NCI-H446 treated with DMSO at 0.1 percent for 48 hours (cell line): ENCODE measurements around the gene SERP2.

Experiments used
- DNase-seq: peaks from one replicate; lab custom pipeline; 2025; lab: John Stamatoyannopoulos, UW

SERP2 gene

DNA sequence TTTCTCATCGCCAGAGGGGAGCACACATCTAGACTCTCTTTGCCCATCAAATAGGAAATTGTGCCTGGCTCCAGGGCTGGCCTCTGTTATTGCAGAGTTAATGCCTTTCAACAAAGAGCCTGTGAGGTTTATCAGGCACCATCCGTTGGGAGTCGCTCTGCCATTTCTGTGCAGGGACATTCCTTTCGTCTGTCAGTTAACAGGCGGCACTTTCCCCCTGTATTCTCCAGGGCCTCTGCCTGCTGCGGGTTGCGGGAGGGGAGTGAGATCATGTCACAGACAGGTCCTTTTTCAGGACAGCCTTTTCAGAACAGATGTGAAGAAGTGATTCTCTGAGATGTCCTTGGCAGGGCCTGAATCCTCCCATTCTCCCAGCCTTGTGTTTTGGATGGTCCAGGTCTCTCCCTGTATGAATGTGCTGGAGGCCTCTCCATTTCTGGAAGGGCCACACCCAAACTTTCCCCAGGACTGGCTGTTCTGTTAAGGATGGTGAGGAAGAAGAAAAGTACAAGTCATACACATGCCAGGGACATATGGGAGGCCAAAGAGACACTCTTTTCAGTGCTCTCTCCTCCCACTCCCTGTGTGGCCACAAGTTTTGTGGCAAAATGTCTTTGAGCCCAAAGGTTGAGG, 14.9 kb downstream of the SERP2 start:
- DNase-seq, result no peak

DNA sequence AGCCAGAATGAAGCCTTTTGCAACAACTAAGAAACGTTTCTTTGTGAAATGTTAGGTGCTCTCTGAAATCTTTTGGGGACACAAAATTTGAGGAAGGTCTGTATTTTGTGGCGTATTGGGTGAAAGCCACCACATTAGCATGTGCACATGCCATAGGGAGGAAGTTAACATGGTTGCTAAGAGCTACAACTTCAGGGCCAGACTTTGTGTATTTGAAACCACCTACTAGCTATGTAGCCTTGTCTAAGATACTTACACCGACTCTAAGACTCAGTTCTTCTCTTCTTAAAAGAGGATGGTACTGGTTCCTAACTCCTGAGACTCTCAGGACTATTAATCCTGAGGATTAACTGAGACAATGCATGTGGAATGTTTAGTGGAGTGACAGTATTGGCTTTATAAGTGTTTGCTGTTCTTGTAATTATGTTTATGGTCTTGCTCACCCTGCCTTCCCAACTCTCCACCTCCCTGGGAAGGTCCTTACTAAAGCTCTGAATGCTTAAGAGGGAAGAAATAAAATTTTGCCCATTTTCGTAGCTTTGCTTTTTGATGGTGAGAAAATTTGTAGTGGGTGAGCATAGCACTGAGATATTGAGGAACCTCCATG, 15.5 kb downstream of the SERP2 start:
- no peak for DNase-seq

DNA sequence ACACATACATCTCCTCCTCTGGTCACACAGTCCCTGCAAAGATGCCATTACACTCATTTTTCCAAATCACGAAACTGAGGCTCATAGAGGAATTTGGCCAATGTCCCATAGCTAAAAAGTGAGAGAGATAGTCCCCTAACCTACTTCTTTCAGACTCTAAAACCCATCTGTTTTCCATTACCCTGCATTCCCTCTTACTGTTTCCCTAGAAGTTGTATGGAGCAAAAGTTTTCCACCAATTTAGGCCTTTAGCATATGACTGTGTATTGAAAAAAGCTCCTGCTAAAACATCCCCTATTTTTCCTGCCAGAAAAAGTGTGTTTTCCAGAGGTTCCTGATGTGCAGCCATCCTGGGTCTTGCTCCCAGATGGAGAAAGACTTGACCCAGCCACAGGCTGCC, 16.3 kb downstream of the SERP2 start:
- no peak for DNase-seq

DNA sequence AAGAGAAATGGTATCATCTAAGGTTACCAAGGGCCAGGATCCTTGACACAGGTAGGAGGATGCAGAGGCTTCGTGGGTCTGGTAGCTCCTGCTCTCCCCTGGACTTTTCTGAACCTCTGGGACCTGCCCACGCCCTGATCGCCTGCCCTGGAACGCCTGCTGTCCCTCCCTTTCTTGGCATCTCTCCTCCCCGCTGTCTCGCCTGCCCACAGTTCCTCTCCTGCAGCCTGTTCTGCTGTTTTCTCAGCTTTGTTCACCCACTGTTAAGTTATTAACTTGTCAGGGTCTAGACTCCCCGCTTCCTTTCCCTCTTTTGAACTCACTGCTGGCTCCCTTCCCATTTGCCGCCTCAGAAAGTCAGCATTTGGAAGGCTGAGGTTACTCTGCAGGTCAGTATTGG, 19.8 kb downstream of the SERP2 start:
- DNase-seq, result no peak

DNA sequence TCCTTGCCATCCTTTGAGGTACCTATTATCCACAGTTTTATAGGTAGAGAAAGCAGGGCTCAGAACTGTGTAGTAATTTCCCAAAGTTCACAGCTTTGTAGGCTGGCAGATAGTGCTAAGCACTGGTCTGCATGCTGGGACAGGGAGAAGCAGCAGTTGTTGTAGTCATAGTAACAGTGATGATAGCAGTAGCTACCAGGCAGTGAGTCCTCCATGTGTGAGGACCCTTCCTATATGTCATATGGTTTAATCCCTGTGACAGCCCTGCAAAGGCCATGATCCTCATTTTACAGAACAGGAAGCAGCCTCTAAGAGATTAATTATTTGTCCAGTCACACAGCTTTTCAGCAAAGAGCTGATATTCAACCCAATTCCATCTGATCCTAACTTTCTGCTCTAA, 21.0 kb downstream of the SERP2 start:
- DNase-seq, result no peak

DNA sequence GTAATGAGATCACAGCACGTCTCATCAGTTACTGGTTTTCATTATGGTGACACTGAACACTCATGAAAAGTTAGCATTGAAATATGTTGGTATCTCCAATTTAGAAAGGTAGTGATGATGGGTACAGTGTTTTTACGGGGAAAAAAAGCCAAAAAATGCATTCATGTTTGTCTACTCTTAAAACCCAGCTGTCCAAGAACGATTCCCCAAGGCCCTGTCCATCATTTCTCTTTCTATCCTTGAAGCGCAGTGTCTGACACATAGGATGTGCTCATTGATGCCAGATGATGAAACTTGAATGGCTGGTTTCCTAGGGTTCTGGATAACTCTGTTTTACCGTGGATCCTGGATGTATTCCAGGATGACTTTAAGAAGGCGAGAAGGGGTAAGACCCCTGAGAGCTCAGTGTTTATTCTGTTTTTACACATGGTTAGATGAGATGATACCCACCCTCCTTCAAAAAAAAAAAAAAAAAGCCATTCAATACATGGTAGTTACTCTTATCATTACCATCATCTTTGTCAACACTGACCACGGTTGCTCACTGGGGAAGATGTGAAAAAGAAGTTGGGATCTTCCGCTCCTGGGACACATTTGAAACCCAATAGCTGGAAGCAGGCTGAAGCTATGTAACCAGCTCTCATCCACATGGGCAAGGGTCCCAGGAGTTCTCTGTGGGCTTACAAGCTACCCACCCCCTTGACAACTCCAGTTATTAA, 22.5 kb downstream of the SERP2 start:
- no peak for DNase-seq

DNA sequence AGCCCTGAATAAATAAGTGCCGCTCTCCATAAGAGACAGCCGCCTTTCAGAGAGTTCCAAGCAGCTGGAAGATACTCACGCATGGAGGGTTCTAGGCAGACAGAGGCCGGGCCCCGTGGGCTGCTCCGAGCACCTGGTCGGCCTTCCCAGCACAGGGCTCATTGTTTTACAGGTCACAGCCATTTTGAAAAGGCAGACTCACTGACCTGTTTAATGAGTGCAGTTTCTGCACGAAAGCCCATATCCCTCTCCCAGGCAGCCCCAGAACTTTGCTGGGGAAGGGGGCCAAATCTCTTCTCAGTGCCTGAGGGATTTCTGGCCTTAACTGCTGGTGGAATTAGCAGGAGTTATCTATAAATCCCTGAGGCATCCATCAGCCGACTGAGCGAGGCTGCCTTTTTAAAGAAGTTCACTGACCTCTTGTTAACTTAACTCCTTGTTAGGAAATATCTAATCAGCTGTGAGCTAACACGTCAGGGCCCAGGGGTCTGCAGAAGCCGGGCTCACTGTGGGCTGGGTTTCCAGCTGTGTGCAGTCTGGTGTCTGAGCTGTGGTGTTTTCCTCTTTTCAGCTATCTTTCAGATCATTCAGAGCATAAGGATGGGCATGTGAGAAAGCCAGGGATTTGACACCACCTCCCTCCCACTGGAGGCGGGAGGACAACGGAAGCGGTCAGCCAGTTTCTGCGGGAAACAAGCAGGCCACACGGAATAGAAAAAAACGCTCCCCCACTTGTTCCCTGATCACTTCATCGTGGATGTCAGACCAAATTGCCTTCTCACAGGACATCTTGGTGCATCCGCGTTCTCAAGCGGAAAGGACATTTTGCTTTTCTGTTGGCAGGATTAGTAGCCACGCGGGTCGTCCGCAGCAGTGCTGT, 23.3 kb downstream of the SERP2 start:
- DNase-seq, result no peak

DNA sequence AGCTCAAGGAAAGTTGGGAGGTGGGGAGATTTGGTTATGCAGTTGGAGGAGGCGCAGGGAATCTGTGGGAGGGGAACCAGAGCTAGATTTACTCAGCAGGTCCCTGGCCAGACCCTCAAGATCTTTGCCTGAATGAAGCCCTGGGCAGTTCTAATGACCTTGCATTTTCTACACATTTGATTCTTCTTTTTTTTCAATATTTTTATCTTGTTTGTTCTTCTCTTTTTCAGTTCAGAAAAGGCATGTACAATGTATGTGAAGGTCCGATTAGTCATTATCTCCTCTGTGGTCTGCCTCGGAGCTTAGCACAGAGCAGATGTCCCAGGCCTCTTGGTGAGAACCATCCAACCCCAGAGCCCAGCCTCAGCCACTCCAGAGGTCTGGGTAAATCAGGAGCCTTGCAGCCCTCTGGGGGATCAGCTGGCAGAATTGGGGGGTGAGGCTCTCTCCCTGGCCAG, 24.2 kb downstream of the SERP2 start:
- no peak for DNase-seq

DNA sequence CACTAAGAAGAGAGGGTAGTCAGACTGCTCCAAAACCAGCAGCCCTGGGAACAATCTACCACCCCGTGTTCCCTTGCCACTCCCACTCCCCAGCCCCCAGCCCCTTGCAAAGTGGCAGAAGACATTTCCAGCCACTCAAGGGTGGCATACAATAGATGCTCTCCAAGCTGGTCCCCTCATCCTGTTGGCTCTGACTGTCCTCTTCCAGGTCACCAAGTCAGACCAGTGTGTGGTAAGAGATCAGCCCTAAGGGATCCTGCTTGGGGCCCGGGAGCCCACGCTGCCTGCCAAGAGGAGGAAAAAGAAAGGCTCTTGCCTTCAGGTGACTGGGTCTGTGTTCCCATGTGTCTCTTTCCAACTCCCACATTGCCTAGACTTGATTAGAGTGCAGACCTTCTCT, 25.0 kb downstream of the SERP2 start:
- DNase-seq, result no peak

DNA sequence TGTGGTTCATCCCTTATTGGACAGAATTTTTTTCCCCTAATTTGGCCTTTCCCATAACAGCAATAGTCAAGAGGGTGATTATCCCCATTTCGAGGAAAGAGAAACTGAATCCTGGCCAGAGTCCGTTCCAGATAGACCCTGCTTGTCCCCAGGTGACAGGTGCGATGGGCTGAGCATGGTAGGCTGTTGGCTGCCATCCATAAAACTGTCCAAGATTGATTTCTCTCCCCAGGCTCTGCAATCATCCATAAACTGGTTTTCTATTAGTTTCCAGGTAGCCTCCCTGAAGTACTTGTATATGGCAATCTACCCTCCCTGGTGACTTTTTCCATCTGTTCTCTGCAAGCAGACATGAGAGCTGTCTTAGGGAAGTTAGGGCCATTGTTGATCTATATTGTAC, 25.4 kb downstream of the SERP2 start:
- no peak for DNase-seq

DNA sequence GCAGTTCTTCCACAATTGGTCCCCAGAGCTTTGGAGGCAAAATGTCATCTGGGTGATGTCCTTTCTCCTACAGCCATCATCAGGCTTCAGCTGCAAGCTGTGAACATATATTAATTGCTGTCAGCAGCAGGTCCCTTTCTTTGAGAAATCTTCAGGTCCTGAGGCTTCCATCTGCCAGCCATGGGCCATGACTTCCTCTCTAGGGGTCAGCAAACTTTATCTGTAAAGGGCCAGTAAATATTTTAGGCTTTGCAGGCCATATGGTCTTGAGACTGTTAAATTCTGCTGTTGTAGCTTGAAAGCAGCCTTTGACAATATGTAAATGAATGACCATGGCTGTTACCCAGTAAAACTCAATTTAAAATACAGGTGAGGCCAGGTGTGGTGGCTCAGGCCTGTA, 27.1 kb downstream of the SERP2 start:
- no peak for DNase-seq

DNA sequence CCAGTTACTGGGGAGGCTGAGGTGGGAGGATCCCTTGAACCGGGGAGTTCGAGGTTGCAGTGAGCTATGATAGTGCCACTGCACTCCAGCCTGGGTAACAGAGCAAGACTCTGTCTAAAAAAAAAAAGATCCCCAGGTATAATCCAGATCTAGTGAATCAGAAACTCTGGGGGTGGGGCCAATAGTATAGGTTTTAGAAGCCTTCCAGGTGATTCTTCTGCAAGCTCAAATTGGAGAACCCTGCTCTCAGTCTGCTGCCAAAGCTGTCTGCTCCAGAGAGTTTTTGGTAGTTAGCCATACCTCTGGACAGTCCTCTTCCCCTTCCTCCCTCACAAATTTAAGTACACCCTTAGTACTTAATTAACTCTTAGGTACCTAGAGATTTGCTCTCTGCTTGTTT, 28.0 kb downstream of the SERP2 start:
- DNase-seq, result no peak

DNA sequence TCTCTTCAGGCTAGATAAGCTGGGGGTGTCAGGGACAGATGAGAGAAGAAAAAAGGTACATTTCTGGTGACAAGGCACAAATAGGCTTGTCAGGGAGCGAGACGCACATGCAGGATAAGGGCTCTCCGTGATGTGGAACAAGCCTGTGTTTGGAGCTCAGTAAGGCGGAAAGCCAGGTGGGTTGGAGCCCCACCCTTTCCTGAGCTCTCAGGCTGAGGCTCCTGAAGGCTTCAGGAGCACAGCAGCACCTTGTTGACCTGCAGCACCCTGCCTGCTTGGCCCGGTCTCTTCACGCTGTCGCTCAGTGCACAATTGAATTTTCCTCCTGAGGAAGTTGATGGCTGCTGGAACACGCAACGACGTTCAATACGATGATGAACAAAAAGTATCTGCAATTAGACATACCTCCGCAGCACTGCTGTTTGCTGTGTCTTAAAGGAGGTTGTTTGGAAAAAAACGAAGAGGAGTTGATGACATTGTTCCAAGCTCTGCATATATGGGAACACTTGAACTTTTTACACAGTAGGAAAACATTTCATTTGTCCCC, 29.3 kb downstream of the SERP2 start:
- DNase-seq, result no peak

DNA sequence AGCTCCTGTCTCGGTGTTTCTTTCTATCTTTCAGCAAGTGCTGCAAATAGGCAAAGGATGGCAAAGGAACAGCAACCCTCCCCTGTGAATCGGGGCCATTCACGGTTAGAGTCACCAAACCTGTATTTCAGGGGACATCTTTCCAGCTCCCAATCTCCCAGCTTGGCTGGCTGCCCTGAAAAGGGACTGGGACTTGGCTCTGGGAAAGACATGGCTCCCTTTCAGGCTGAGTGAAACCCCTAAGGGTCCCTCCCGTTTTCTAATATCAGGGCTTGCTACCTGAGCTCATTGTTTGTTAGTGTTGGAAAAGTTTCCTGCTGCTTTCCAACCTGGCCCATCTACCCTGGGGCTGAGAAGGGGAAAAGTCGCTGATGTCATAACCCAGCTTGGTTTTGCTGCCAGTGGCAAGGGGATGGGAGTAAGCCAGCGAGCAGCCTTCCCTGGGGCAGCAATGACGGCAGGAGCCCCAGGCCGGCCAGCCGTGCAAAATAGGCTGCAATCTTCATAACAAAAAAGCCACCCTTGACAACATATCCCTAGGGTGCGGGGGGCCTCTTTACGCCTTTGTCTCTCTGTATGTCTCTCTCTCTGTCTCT, 29.9 kb downstream of the SERP2 start:
- DNase-seq, result no peak

DNA sequence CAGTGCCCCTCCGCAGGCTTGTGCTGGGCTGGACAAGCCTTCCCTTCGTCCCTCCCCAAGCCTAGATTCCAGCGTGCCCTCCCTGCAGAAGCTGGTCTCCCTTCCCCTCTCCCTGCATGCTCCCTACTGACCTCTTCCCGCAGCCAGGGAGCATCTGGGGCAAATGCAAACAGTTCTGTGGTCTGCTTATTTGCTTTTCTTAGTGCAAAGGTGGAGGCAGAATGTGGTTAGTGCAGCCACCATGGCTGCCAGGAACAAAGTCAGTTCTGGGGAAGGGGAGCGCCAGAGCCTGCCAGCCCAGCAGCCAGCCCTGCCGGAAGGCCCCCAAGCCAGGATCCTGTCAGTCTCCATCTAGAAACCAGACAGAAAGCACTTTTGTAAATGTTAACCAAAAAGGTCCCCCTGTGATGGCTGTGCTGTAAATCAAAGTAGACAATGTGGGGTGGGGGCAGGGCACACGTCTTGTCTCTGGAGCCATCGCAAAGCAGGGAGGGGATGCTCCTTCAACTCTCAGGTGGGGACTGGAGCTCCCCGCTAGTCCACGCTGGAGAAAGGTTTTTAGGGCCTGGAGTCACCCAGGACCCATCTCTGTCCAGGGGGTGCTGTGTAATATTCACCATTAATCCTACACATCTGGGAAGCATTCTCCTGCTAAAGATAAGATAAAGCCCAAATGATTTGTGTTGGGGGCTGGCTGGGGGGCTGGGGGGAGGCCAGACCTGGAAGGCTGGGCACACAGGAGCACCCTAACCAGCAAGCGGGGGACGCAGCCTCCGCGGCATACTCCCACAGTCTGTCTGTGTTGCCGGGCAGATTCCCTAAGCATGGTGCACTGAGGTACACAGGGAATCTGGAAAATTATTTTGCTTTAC, 30.9 kb downstream of the SERP2 start:
- no peak for DNase-seq

DNA sequence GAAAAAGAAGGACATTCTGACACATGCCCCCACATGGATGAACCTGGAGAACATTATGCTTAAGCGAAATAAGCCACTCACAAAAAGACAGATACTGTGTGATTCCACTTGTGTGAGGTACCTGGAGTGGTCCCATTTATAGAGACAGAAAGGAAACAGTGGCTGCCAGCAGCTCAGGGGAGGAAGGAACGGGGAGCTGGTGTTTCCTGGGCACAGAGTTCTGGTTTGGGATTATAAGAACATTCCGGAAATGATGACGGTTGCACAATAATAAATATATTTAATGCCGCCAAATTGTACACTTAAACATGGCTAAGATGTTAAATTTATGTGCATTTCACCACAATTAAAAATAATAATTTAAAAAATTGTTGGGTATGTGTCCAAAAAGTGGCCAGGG, 33.0 kb downstream of the SERP2 start:
- no peak for DNase-seq

DNA sequence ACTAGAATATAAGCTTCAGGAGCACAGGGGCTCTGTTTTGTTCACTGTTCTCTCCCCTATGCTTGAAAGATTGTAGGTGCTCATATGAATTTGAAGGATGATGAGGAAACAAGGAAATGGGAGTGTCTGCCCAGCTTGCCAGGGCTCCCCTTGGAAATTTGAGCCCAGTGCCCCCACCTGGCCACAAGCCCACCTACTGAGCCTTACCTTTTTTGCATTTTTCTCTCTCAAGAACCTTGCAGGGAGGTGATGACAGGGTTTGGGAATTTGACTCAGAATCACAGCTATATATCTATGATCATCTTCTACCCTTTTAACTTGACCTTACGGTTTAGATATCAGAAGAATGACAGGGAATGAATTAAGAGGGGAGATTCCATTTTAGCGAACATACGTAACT, 33.8 kb downstream of the SERP2 start:
- DNase-seq, result no peak

DNA sequence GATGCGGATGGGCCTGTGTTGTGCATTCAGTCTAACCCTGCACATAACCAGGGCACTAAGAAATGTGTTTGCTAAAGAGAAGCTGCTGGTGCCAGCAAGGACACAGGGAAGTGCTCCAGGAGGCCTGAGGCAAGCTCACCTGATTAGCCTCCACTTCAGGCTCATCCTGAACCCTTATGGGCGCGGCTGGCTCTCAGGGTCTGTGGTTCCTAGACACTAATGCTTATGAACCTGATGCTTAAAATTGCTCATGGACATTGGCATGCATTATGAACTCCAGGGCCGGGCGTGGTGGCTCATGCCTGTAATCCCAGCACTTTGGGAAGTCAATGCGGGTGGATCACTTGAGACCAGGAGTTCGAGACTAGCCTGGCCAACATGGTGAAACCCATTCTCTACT, 34.3 kb downstream of the SERP2 start:
- DNase-seq, result no peak

DNA sequence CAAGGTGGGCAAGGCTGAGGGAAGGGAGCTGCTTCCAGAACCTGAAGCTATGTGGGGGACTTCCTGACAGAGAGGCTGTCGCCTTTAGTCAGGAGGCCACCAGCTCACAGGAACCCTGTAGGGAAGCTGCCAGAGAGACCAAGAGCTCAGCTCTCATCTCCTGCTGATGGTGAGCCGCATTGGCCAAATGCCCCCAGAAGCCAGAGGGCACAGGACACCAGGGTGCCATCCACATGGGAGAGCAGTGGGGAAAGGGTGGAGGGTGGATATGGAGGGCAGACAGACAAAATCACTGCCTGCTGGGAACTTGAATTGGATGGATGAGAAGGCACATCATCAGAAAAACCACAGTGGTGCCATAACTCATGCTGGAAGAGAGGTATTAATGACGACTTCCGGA, 36.0 kb downstream of the SERP2 start:
- no peak for DNase-seq

DNA sequence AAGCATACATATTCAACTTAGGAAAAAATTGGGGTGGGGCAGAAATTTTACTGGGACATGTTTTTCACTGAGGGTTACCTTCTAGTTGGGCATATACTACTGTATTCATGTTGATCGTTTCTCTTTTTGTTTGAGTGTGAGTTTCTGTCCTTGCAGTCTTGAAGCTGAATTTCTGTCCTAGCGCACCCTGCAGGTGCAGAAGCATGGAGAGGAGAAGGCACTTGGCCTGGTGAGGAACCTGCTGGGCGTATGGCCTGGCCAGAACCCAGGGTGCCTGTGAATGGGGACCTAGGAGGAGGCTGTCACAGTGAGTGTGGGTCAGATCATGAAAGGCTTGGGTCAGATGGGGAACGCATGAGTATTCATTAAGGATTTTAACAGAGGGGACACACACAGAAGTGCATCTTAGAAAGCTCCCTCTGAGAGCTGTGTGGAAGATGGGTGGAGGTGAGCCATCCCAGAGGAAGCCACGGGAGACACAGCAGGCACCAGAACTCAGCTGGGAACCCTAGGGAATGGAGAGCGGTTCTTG, 36.8 kb downstream of the SERP2 start:
- no peak for DNase-seq

DNA sequence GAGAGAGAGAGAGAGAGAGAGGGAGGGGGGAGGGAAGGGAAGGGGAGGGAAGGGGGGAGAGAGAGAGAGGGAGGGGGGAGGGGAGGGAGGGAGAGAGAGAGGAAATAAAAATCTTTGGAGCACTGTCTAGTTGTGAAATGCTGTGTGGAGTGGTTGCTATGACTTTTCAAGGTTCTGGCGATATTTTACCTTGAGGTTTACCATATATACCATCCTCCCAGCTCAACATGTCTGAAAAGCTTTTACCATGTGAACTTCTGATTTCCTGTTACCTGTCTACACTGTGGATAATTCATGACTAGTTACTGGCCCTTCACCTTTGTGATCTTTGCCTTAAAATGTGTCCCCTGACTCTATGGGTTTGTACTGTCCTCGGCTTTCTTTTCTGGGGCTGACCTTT, 38.2 kb downstream of the SERP2 start:
- DNase-seq, result no peak
